ENCODE measurements around the gene FATE1. TPM values are rescaled to one million over a fixed set of nuclear protein-coding genes. Genes with fewer than 3 reads are reported as not detected.

FATE1 gene
- total and polyA plus RNA-seq, 4 donors = not detected

DNA sequence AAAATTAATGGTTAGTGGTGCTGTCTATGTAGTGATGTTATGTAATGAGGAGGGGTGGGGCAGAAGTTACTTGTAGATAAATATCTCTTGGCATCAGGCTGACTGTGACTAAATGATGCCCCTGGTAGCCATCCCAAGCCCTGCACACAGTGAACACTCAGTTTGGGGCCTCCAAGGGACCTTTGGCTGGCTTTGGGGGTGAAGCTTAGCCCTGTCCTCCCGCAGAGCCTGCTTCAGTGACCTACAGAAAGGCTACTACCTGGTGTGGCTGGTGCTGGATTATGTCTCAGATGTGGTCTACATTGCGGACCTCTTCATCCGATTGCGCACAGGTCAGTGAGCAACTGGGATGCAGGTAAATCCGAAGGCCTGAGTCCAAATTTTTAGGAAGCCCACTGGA lies 26.5 kb downstream of the FATE1 start (continued):
- TF ChIP-seq, protein P1, sequence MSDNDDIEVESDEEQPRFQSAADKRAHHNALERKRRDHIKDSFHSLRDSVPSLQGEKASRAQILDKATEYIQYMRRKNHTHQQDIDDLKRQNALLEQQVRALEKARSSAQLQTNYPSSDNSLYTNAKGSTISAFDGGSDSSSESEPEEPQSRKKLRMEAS (IDR thresholded peaks at IDR 0.05) = no peak
- no peak for TF ChIP-seq FOXA1 (IDR thresholded peaks at IDR 0.05)

GRCh38 chrX:151743651-151744470 lies 28.0 kb downstream of the FATE1 start:
- H3K4me3 ChIP-seq (ENCODE audit: low read depth in 1 of 3, low read length in 3 of 3) = no peak overlapping the region
- H3K36me3 ChIP-seq (ENCODE audit: control insufficient read depth in 4 of 4, insufficient read depth in 3 of 4, low read depth in 1 of 4, low read length in 3 of 4) = no peaks in the 10 kb centered on the region
- 93% methylated on average over 21 of the region's 21 CpGs for WGBS
- TF ChIP-seq HNF4G (IDR thresholded peaks at IDR 0.05) = no peak
- no peak for TF ChIP-seq GABPA (IDR thresholded peaks at IDR 0.05 in 1 of 2, conservative IDR thresholded peaks at IDR 0.05 in 1 of 2)
- TF ChIP-seq, protein P1 (IDR thresholded peaks at IDR 0.05) = no peak
- no peak for TF ChIP-seq HNF4A (conservative IDR thresholded peaks at IDR 0.05)
- TF ChIP-seq FOXA1 (IDR thresholded peaks at IDR 0.05) = no peak
- TF ChIP-seq, protein P2, sequence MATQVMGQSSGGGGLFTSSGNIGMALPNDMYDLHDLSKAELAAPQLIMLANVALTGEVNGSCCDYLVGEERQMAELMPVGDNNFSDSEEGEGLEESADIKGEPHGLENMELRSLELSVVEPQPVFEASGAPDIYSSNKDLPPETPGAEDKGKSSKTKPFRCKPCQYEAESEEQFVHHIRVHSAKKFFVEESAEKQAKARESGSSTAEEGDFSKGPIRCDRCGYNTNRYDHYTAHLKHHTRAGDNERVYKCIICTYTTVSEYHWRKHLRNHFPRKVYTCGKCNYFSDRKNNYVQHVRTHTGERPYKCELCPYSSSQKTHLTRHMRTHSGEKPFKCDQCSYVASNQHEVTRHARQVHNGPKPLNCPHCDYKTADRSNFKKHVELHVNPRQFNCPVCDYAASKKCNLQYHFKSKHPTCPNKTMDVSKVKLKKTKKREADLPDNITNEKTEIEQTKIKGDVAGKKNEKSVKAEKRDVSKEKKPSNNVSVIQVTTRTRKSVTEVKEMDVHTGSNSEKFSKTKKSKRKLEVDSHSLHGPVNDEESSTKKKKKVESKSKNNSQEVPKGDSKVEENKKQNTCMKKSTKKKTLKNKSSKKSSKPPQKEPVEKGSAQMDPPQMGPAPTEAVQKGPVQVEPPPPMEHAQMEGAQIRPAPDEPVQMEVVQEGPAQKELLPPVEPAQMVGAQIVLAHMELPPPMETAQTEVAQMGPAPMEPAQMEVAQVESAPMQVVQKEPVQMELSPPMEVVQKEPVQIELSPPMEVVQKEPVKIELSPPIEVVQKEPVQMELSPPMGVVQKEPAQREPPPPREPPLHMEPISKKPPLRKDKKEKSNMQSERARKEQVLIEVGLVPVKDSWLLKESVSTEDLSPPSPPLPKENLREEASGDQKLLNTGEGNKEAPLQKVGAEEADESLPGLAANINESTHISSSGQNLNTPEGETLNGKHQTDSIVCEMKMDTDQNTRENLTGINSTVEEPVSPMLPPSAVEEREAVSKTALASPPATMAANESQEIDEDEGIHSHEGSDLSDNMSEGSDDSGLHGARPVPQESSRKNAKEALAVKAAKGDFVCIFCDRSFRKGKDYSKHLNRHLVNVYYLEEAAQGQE (IDR thresholded peaks at IDR 0.05) = no peak
- TF ChIP-seq RAD21 (IDR thresholded peaks at IDR 0.05) = no peak
- TF ChIP-seq TAF1 (conservative IDR thresholded peaks at IDR 0.05) = no peak
- TF ChIP-seq, protein P3, sequence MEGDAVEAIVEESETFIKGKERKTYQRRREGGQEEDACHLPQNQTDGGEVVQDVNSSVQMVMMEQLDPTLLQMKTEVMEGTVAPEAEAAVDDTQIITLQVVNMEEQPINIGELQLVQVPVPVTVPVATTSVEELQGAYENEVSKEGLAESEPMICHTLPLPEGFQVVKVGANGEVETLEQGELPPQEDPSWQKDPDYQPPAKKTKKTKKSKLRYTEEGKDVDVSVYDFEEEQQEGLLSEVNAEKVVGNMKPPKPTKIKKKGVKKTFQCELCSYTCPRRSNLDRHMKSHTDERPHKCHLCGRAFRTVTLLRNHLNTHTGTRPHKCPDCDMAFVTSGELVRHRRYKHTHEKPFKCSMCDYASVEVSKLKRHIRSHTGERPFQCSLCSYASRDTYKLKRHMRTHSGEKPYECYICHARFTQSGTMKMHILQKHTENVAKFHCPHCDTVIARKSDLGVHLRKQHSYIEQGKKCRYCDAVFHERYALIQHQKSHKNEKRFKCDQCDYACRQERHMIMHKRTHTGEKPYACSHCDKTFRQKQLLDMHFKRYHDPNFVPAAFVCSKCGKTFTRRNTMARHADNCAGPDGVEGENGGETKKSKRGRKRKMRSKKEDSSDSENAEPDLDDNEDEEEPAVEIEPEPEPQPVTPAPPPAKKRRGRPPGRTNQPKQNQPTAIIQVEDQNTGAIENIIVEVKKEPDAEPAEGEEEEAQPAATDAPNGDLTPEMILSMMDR (IDR thresholded peaks at IDR 0.05; ENCODE audit: low read depth, low read length, missing input control) = no peak
- no peak for TF ChIP-seq NR2F2 (IDR thresholded peaks at IDR 0.05)
- TF ChIP-seq JUND (IDR thresholded peaks at IDR 0.05) = no peak
- TF ChIP-seq RXRA (IDR thresholded peaks at IDR 0.05) = no peak
- TF ChIP-seq YY1 (IDR thresholded peaks at IDR 0.05) = no peak
- TF ChIP-seq ZBTB33 (IDR thresholded peaks at IDR 0.05) = no peak
- TF ChIP-seq FOXA2 (IDR thresholded peaks at IDR 0.05) = no peak
- DNase-seq (ENCODE audit: low spot score) = no peak
- H3K27ac ChIP-seq (ENCODE audit: low read depth in 1 of 2, low read length in 2 of 2) = no peak overlapping the region
- H3K4me1 ChIP-seq (ENCODE audit: control insufficient read depth in 4 of 4, insufficient read depth in 4 of 4, low read length in 3 of 4) = no peaks in the 10 kb centered on the region
- no peaks in the 10 kb centered on the region for H3K27me3 ChIP-seq (ENCODE audit: control insufficient read depth in 4 of 4, insufficient read depth in 4 of 4, low read length in 3 of 4)
- H3K9ac ChIP-seq (ENCODE audit: low read depth in 1 of 2, low read length in 2 of 2) = no peak overlapping the region
- H3K9me3 ChIP-seq (ENCODE audit: control insufficient read depth in 4 of 4, low read length in 3 of 4) = peaks cover 0 to 2% (median 0%) of the 10 kb centered on the region in 4 donors

All from liver (tissue), 9 donors.